Activated CD4-positive, alpha-beta T cell treated with anti-CD3 and anti-CD28 coated beads for 36 hours (primary cell): Measurements from ENCODE around the gene ZNF221. TPM values are rescaled to one million over a fixed set of nuclear protein-coding genes. Genes with fewer than 3 reads are reported as not detected.

Experiments
- ATAC-seq: fragments of 200-7000 bp; cut with Tn5 transposase; one replicate; pipeline ENCODE4 v1.10.0; 2021; ENCODE audit warnings: mild to moderate bottlenecking, moderate library complexity
- CTCF ChIA-PET: fragments of 350-600 bp; sonication (Branson Sonifier 250); formaldehyde crosslinking; loops from one replicate; lab custom pipeline; 2021; ENCODE audit warnings: antibody characterized with exemption; lab: Charles Lee
- POLR2A ChIA-PET: fragments of 350-600 bp; sonication (Branson Sonifier 250); formaldehyde crosslinking; loops from one replicate; lab custom pipeline; 2021; ENCODE audit warnings: antibody characterized with exemption, inconsistent platforms; lab: Charles Lee
- DNase-seq: peaks from one replicate; pipeline ENCODE4 v3.0.0-alpha.2; 2020
- H3K27ac Mint-ChIP-seq: one replicate; pipeline ENCODE4 v1.8.0; 2021; ENCODE audit warnings: mixed read lengths
- H3K27me3 Mint-ChIP-seq: one replicate; pipeline ENCODE4 v1.8.0; 2021; ENCODE audit warnings: mixed read lengths
- H3K36me3 Mint-ChIP-seq: one replicate; pipeline ENCODE4 v1.8.0; 2021; ENCODE audit warnings: low read depth, mixed read lengths
- H3K4me1 Mint-ChIP-seq: one replicate; pipeline ENCODE4 v1.8.0; 2021; ENCODE audit warnings: mixed read lengths
- H3K4me3 Mint-ChIP-seq: one replicate; pipeline ENCODE4 v1.8.0; 2021; ENCODE audit warnings: mild to moderate bottlenecking, moderate library complexity, mixed read lengths
- H3K9me3 Mint-ChIP-seq: one replicate; pipeline ENCODE4 v1.8.0; 2021; ENCODE audit warnings: low read depth, mixed read lengths
- intact Hi-C, 2 experiments: fragments of 100-400 bp; cut with DNase I in 1 of 2; cut with micrococcal nuclease in 1 of 2; formaldehyde crosslinking; loops; one replicate each; pipeline versions ENCODE4 v1.14.2 to v1.15.1; 2022 to 2024; cut with DNase I, micrococcal nuclease
- total RNA-seq, 2 experiments: library from RNA; stranded (reverse); gene quantifications; one replicate each; pipeline ENCODE4 v1.2.3, GENCODE V29; 2021

ZNF221 gene
- total RNA-seq, result 1 to 10 TPM; 1.8 to 1.9 TPM

DNA sequence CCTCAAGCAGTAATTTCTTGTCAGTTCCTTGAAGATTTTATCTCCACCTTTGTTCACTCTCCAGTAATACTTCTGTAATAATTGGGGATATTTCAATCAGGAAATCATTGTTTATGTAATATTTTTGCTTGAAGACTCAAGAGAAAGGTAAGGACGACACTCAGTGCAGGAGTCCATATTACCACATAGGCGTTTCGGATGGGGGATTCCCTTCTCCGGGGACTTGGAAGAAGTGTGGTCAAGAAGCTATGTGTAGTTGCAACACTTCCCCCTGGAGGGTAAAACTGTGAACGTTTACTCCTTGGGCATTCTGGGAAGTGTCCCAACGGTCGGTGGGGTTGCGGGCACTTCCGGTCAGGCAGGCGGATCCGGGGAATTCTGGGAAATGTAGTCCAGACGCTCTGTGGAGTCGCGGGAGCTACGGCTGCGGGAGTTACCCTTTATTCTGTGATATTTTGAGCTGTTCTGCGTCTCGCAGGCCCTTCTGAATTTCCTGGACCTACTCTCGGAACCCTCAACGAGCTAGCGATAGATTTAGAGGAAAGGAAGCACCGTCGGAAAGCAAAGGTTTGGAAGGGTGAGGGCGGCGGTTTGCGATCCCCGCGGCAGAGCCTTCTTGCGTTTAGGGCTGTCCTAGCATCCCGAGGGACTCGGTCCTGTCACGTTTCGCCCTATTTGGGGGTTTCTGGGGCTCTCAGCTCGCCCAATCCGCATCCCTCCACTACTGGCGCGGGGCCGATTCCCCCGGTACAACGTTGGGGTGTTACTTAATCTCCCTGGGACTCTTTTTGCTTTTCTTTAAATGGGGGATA is at the start of gene ZNF221:
Gene ZNF221, plus strand, starts transcription at position 395 of the 812 bp plus-strand sequence. CDS start 11,499 bp downstream, outside the sequence.
- CTCF ChIA-PET, result interaction anchor here (0.5 to 2.1 kb wide), 2 partner anchors 16 to 112 kb away, joined by 3 to 7 read pairs; partner anchors contain the start of gene ZNF45
- peaks cover 17% of the 10 kb centered on the region for H3K27me3 Mint-ChIP-seq
- intact Hi-C loops, result loop anchor here in 1 of 2 experiments (1.0 to 2.0 kb wide), 12 partner anchors 16 to 354 kb away; partner anchors contain the start of genes ZNF155, ZNF222, ZNF224 and ZNF225
- POLR2A ChIA-PET, result interaction anchor here (1.1 kb wide), 1 partner anchor 16 kb away, joined by 5 read pairs; the partner anchor contains the start of gene ZNF45
- H3K27ac Mint-ChIP-seq, result peak within 1 kb of the TSS; percentile 85
- H3K4me3 Mint-ChIP-seq, result peak within 1 kb of the TSS; percentile 83
- peaks cover 29% of the 10 kb centered on the region for H3K9me3 Mint-ChIP-seq
- peaks cover 6% of the 10 kb centered on the region for H3K4me1 Mint-ChIP-seq
- DNase-seq, result peak; percentile 84
- peaks cover 7% of the 10 kb centered on the region for H3K36me3 Mint-ChIP-seq
- peak; percentile 95 for ATAC-seq

DNA sequence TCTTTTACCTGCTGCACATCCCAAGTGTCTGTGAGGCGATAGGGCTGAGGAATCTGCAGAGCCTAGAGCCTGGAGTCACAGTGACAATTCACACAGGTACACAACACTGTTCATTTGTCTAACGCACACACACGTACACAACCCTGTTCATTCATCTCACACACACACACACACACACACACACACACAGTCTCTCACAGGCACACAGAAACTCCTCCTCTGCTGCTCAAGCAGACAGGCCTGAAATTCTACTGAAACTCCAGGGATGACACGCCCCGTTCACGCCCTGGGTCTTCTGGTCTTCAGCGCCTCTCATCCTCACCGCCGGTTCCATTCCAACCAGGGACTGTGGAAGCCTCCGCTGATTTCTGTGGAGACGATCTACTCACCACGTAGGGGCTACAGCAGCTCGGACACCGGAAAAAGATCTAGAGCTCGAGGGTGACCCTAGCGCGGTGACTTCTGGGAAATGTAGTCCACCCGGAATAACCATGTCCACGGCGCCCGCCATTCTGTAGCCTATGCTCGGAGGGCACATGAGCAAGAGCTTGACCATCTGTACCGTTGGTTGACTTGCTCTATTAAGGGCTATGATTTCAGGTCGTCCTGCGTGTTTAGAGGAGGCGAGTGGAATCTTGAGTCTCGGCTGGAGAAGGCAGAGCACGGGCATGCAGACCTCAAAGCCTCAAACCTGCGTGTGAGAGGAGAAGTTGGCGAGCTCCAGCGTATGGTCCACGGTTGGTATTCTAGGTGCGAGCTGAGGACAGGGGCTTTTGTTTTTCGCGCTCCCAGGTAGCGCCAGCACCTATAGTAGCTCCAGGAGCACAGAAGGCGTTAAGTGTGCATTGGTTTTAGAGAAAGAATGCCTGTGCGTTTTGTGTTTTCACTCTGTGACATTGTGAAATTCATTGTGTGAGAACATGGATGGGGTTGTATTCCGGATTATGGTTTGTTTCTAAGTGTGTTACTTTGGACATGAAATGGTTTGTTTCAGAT is 49.3 kb upstream of the ZNF221 start:
- DNase-seq, result peak; percentile 82
- peaks cover 49% of the 10 kb centered on the region for H3K9me3 Mint-ChIP-seq

DNA sequence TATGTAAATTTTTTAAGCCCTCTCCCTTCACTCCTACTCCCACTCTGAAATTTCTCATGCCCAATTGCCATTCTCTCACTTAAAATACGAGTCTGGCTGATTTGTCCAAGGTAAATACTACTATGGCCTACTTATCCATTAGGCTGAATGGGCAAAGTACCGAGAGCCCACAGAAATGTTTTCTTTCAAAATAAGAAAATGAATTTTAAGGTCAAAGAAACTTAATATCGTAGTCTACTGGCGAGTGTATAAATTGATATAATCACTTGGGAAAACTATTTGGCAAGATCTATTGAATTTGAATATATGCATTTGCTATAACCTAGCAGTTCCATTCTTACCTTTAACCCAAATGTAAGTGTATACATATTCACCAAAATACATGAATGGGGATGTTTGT is 48.6 kb upstream of the ZNF221 start:
- H3K4me1 Mint-ChIP-seq, result peaks cover 19% of the 10 kb centered on the region
- peak overlapping the region; percentile 82 for H3K4me3 Mint-ChIP-seq
- H3K9me3 Mint-ChIP-seq, result peaks cover 54% of the 10 kb centered on the region
- no peaks in the 10 kb centered on the region for H3K27me3 Mint-ChIP-seq
- no peak for DNase-seq
- ATAC-seq, result no peak
- peaks cover 40% of the 10 kb centered on the region for H3K36me3 Mint-ChIP-seq
- ChIA-PET POLR2A (interaction anchor here (0.5 to 0.6 kb wide), 2 partner anchors 43 to 210 kb away, joined by 3 to 4 read pairs; no protein-coding TSS in a partner anchor), CTCF (no interaction called here)
- intact Hi-C loops, result loop anchor here in 1 of 2 experiments (1.0 kb wide), 1 partner anchor 100 kb away; the partner anchor contains the start of gene ZNF230
- H3K27ac Mint-ChIP-seq, result peak overlapping the region; percentile 78

More for the DNA sequence above, 49.3 kb upstream of the ZNF221 start:
- H3K36me3 Mint-ChIP-seq, result peaks cover 42% of the 10 kb centered on the region
- peak; percentile 96 for ATAC-seq
- CTCF ChIA-PET, result interaction anchor here (0.8 kb wide), 1 partner anchor 71 kb away, joined by 3 read pairs; no protein-coding TSS in a partner anchor
- peak overlapping the region; percentile 78 for H3K27ac Mint-ChIP-seq
- peak overlapping the region; percentile 82 for H3K4me3 Mint-ChIP-seq
- intact Hi-C loops, result loop anchor here in 1 of 2 experiments (1.0 kb wide), 6 partner anchors 34 to 264 kb away; partner anchors contain the start of genes ZNF155, ZNF224, ZNF226 and ZNF230
- H3K27me3 Mint-ChIP-seq, result no peaks in the 10 kb centered on the region
- POLR2A ChIA-PET, result interaction anchor here (0.5 to 0.8 kb wide), 4 partner anchors 33 to 211 kb away, joined by 3 to 5 read pairs (median 4); partner anchors contain the start of genes ZNF284 and ZNF45
- H3K4me1 Mint-ChIP-seq, result peaks cover 19% of the 10 kb centered on the region

DNA sequence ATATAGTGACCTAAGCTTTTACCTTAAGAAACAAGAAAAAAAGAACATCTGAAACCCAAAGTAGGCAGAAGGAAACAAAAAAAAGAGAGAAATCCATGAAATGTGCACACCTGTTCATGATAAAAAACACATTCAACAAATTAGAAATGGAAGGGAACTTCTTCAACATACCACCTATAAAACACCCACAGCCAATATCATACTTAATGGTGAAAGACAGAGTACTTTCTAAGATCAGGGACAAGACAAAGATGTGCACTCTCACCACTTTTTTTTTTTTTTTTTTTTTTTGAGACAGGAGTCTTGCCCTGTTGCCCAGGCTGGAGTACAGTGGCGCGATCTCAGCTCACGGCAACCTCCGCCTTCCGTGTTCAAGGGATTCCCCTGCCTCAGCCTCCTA is 45.1 kb upstream of the ZNF221 start:
- DNase-seq (no peak), ATAC-seq (no peak)
- ChIA-PET POLR2A (no interaction called here), CTCF (no interaction called here)
- Mint-ChIP-seq H3K4me3 (no peak overlapping the region), H3K9me3 (peaks cover 64% of the 10 kb centered on the region), H3K27ac (no peak overlapping the region), H3K27me3 (no peaks in the 10 kb centered on the region), H3K4me1 (peaks cover 16% of the 10 kb centered on the region), H3K36me3 (peaks cover 27% of the 10 kb centered on the region)
- intact Hi-C loops, result no loop called here

DNA sequence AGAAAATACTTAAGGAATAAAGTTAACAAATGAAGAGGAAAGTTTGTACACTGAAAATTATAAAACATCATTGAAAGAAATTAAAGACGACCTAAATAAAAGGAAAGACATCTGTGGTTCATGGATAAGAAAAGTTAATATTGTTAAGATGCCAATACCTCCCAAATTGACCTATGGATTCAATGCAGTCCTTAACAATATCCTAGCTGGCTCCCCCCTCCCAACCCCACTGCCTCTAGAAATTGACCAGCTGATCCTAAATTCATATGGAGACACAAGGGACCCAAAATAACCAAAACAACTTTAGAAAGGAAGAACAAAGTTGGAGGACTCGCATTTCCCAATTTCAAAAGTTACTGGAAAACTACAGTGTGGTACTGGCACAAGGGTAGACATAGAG is 44.3 kb upstream of the ZNF221 start:
- intact Hi-C loops, result no loop called here
- Mint-ChIP-seq H3K27ac (no peak overlapping the region), H3K27me3 (no peaks in the 10 kb centered on the region), H3K9me3 (peaks cover 66% of the 10 kb centered on the region), H3K36me3 (peaks cover 22% of the 10 kb centered on the region), H3K4me3 (no peak overlapping the region), H3K4me1 (peaks cover 8% of the 10 kb centered on the region)
- DNase-seq (no peak), ATAC-seq (no peak)
- CTCF ChIA-PET, result no interaction called here
- POLR2A ChIA-PET, result no interaction called here

DNA sequence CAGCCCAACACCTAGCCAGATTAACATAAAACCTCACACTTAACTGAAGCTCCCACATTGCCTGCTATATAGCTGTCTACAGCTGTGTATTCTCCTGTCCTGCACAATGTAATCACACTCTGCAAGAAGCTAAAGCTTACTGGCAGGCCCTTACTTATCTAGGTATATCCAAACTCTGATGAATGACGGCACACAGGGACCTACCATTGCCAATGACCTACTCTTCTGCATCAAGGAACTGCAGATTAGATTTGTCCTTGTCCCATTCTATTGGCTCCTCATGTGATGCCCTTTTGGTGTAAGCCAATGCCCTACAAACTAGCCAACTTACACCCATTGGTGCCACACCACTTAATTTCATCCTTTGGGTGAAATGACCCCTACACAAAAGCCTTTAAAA is 42.4 kb upstream of the ZNF221 start:
- CTCF ChIA-PET, result no interaction called here
- intact Hi-C loops, result no loop called here
- Mint-ChIP-seq H3K27me3 (no peaks in the 10 kb centered on the region), H3K4me1 (no peaks in the 10 kb centered on the region), H3K36me3 (peaks cover 23% of the 10 kb centered on the region), H3K27ac (no peak overlapping the region), H3K4me3 (no peak overlapping the region), H3K9me3 (peaks cover 71% of the 10 kb centered on the region)
- DNase-seq (no peak), ATAC-seq (no peak)
- POLR2A ChIA-PET, result no interaction called here

DNA sequence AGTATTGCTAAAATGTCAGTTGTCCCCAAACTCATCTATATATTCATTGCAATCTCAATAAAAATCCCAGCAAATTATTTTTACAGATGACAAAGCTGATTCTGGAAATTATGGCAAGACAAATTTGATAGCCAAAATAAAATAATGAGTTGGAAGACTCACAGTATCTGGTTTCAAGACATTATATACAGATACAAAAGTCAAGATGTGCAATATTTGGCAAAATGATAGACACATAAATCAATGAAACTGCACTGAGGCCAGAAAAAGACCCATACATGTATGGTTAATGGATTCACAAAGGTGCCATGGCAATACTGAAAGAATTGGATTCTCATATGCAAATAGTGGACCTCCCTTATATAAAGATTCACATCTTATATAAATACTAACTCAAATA is 40.1 kb upstream of the ZNF221 start:
- DNase-seq (no peak), ATAC-seq (no peak)
- H3K4me1 Mint-ChIP-seq, result no peaks in the 10 kb centered on the region
- peaks cover 38% of the 10 kb centered on the region for H3K36me3 Mint-ChIP-seq
- no peaks in the 10 kb centered on the region for H3K27me3 Mint-ChIP-seq
- intact Hi-C loops, result no loop called here
- ChIA-PET CTCF (no interaction called here), POLR2A (no interaction called here)
- peaks cover 79% of the 10 kb centered on the region for H3K9me3 Mint-ChIP-seq
- no peak overlapping the region for H3K27ac Mint-ChIP-seq
- no peak overlapping the region for H3K4me3 Mint-ChIP-seq

DNA sequence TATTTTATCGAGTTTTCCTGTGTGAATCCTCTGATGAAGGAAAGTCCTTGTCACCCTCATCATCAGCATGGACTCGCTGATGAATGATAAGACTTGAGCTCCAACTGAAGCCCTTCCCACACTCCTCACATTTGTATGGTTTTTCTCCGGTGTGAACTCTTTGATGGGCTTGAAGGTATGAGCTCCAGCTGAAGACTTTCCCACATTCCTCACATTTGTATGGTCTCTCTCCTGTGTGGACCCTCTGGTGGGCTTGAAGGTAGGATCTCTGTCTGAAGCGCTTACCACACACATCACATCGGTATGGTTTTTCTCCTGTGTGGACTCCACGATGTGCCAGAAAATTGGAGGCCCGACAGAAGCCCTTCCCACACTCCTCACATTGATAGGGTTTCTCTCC is 37.6 kb upstream of the ZNF221 start:
- intact Hi-C loops, result no loop called here
- Mint-ChIP-seq H3K9me3 (peaks cover 74% of the 10 kb centered on the region), H3K27me3 (no peaks in the 10 kb centered on the region), H3K36me3 (peaks cover 59% of the 10 kb centered on the region), H3K27ac (no peak overlapping the region), H3K4me3 (no peak overlapping the region), H3K4me1 (no peaks in the 10 kb centered on the region)
- no peak for ATAC-seq
- CTCF ChIA-PET, result no interaction called here
- no peak for DNase-seq
- POLR2A ChIA-PET, result no interaction called here

DNA sequence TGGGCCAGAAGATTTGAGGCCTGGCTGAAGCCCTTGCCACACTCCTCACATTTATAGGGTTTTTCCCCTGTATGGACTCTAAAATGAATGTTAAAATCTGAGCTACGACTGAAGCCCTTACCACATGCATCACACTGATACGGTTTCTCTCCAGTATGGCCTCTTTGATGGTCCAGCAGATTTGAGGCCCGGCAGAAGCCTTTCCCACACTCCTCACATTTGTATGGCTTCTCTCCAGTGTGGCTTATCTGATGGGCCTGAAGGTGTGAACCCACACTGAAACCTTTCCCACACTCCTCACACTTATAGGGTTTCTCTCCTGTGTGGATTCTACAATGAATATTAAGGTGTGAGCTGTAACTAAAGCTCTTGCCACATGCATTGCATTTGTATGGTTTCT is 37.0 kb upstream of the ZNF221 start:
- peaks cover 65% of the 10 kb centered on the region for H3K36me3 Mint-ChIP-seq
- no peaks in the 10 kb centered on the region for H3K4me1 Mint-ChIP-seq
- H3K4me3 Mint-ChIP-seq, result no peak overlapping the region
- no peak for ATAC-seq
- H3K27me3 Mint-ChIP-seq, result no peaks in the 10 kb centered on the region
- peaks cover 72% of the 10 kb centered on the region for H3K9me3 Mint-ChIP-seq
- ChIA-PET POLR2A (no interaction called here), CTCF (no interaction called here)
- DNase-seq, result no peak
- intact Hi-C loops, result no loop called here
- no peak overlapping the region for H3K27ac Mint-ChIP-seq

DNA sequence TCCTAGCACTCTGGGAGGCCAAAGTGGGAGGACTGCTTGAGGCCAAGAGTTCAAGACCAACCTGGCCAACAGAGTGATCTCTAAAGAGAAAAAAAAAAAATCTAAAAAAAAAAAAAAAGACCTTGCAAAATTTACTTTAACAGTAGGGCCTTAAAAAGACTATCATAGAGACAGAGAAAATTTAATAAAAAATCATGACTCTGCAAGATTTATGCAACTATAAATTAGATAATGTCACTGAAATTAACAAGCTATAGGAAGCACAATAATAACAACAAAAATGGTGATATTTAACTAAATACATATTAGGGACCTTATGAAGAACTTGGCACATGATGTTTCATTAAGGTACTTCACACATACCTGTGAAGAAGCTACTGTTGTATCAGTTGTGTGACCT is 27.2 kb upstream of the ZNF221 start:
- Mint-ChIP-seq H3K27ac (no peak overlapping the region), H3K27me3 (no peaks in the 10 kb centered on the region), H3K9me3 (peaks cover 23% of the 10 kb centered on the region), H3K4me1 (no peaks in the 10 kb centered on the region), H3K4me3 (no peak overlapping the region), H3K36me3 (peaks cover 96% of the 10 kb centered on the region)
- ATAC-seq, result no peak
- POLR2A ChIA-PET, result no interaction called here
- CTCF ChIA-PET, result interaction anchor here (0.8 kb wide), 1 partner anchor 977 kb away, joined by 4 read pairs; no protein-coding TSS in a partner anchor
- intact Hi-C loops, result no loop called here
- no peak for DNase-seq

DNA sequence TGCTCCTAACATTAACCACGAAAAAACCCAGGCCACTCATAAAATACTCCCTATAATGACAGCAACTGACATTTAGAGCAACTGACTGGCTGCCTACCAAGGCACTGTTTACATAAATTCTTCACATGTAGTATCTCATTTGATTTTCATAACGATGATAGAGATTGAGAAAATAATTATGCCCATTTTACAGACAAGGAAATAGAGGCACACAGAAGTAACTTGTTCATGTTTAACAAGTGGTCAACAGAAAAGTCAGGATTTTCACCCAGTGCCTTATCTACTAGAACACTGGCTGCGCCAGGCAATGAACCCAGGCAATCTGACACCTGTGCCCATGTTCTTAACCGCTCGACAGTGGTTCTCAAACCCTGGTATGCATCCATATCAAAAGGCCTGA is 22.2 kb upstream of the ZNF221 start:
- ATAC-seq (no peak), DNase-seq (no peak)
- peaks cover 10% of the 10 kb centered on the region for H3K4me1 Mint-ChIP-seq
- H3K27me3 Mint-ChIP-seq, result no peaks in the 10 kb centered on the region
- H3K4me3 Mint-ChIP-seq, result no peak overlapping the region
- peaks cover 8% of the 10 kb centered on the region for H3K9me3 Mint-ChIP-seq
- no peak overlapping the region for H3K27ac Mint-ChIP-seq
- ChIA-PET CTCF (no interaction called here), POLR2A (no interaction called here)
- intact Hi-C loops, result no loop called here
- H3K36me3 Mint-ChIP-seq, result peaks cover 89% of the 10 kb centered on the region
